BLaER1 treated with 17β-estradiol and CSF1 and Interleukin-3, amounts not matched to agents 10 nM and 100 nM (cell line): ENCODE measurements around the gene GALNT9.
A peak's percentile ranks its signal among the peaks of the same experiment; 100 is the strongest.

Experiments used
- H3K27ac ChIP-seq, 11 experiments: shearing (Covaris generic); formaldehyde crosslinking; 2 replicates each; pipeline ENCODE4 v1.8.1; 2022
- H3K27me3 ChIP-seq, 11 experiments: shearing (Covaris generic); formaldehyde crosslinking; 2 replicates each; pipeline ENCODE4 v1.8.1; 2022
- H3K36me3 ChIP-seq, 11 experiments: shearing (Covaris generic); formaldehyde crosslinking; 2 replicates each; pipeline ENCODE4 v1.8.1; 2022
- H3K4me1 ChIP-seq, 10 experiments: shearing (Covaris generic); formaldehyde crosslinking; 2 replicates each; pipeline ENCODE4 v1.8.1; 2022
- H3K4me2 ChIP-seq, 11 experiments: shearing (Covaris generic); formaldehyde crosslinking; 2 replicates each; pipeline ENCODE4 v1.8.1; 2022
- H3K4me3 ChIP-seq, 10 experiments: shearing (Covaris generic); formaldehyde crosslinking; 2 replicates each; pipeline ENCODE4 v1.8.1; 2022
- H3K9ac ChIP-seq, 11 experiments: shearing (Covaris generic); formaldehyde crosslinking; 2 replicates each; pipeline ENCODE4 v1.8.1; 2022
- H3K9me3 ChIP-seq, 11 experiments: shearing (Covaris generic); formaldehyde crosslinking; replicated peaks in 1 of 11; 2 replicates each; pipeline ENCODE4 v1.8.1; 2022
- H4K20me1 ChIP-seq, 11 experiments: shearing (Covaris generic); formaldehyde crosslinking; 2 replicates each; pipeline ENCODE4 v1.8.1; 2022
- Cebpa-rat ChIP-seq, 11 experiments: shearing (Covaris generic); IDR thresholded peaks; 2 replicates each; pipeline ENCODE4 v1.8.1; 2022

Gene GALNT9

DNA sequence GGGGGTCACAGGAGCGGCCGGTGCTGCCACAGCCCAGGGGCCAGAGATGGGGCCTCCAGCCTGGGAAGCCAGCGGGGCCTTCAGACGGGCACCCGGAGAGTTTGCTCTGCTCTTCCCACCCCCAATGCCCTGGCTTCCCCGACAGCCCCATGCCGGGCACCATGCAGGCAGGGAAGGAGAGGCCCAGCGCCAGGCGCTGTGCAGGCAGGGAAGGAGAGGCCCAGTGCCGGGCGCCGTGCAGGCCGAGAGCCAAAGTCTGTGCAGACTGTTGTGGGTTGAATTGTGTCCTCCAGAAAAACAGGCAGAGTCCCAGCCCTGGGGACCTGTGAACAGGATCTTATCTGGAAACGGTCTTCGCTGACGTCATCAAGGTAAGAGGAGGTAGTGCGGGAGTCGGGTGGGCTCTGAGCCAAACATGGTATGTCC is 34.3 kb downstream of the GALNT9 start:
- peaks cover 0 to 53% (median 35%) of the 10 kb centered on the region in 11 experiments; a peak in 21 of 22 replicates for H3K9me3 ChIP-seq
- no peak overlapping the region for H3K4me3 ChIP-seq
- no peak overlapping the region for H3K9ac ChIP-seq
- H3K4me1 ChIP-seq, result no peaks in the 10 kb centered on the region
- no peak overlapping the region for H3K4me2 ChIP-seq
- H4K20me1 ChIP-seq, result no peaks in the 10 kb centered on the region
- H3K27me3 ChIP-seq, result no peaks in the 10 kb centered on the region
- H3K27ac ChIP-seq, result no peak overlapping the region
- no peaks in the 10 kb centered on the region for H3K36me3 ChIP-seq
- TF ChIP-seq Cebpa-rat (IDR thresholded peaks at IDR 0.05), result no peak

DNA sequence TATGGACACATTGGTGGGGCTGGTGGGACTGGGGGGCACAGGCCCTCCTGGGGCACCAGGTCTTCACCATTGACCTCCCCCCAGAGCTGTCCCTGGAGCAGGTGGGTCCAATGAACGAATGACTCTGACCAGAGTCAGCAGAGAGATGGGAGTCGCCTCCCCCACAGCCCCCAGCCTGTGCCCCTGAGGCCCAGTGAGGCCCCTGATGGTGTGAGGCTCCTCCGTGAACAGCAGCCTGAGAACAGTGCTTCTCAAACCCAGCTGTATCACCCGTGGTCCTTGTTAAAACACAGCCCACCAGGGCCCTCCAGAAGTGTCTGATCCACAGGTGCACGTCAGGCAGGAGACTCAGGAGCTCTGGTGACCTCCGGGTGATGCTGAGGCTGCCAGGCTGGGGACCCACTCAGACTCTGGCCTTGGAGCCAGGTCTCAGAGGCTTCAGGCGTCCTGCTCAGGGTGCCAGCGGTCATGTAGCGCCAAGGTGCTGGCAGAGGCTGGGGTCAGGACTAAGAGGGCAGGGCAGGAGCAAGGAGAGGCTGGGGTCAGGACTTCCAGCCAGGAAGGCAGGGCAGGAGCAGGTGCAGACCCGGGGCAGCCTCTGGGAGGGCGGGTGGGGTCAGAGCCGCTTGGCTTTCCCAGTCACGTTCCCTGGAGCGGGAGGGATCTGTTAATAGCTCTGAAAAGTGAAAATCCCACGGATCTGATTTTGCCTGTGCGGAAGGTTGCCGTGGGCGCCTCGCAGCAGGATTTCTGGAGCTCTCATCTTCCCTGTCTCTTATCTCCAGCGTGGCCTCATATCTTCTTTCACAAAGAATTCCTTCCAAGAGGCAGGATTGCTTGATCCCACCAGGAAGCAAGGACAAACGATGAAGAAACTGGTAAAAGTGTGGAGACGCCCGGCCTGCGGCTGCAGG is 35.0 kb downstream of the GALNT9 start:
- Histone ChIP-seq H3K27ac (no peak overlapping the region), H3K9ac (no peak overlapping the region), H3K4me2 (no peak overlapping the region), H3K36me3 (no peaks in the 10 kb centered on the region), H3K4me3 (no peak overlapping the region), H3K27me3 (no peaks in the 10 kb centered on the region), H4K20me1 (no peaks in the 10 kb centered on the region), H3K9me3 (peaks cover 0 to 53% (median 37%) of the 10 kb centered on the region in 11 experiments; a peak in 21 of 22 replicates), H3K4me1 (peaks cover 0 to 7% (median 5%) of the 10 kb centered on the region in 10 experiments; a peak in 8 of 20 replicates)
- TF ChIP-seq Cebpa-rat (IDR thresholded peaks at IDR 0.05), result no peak

DNA sequence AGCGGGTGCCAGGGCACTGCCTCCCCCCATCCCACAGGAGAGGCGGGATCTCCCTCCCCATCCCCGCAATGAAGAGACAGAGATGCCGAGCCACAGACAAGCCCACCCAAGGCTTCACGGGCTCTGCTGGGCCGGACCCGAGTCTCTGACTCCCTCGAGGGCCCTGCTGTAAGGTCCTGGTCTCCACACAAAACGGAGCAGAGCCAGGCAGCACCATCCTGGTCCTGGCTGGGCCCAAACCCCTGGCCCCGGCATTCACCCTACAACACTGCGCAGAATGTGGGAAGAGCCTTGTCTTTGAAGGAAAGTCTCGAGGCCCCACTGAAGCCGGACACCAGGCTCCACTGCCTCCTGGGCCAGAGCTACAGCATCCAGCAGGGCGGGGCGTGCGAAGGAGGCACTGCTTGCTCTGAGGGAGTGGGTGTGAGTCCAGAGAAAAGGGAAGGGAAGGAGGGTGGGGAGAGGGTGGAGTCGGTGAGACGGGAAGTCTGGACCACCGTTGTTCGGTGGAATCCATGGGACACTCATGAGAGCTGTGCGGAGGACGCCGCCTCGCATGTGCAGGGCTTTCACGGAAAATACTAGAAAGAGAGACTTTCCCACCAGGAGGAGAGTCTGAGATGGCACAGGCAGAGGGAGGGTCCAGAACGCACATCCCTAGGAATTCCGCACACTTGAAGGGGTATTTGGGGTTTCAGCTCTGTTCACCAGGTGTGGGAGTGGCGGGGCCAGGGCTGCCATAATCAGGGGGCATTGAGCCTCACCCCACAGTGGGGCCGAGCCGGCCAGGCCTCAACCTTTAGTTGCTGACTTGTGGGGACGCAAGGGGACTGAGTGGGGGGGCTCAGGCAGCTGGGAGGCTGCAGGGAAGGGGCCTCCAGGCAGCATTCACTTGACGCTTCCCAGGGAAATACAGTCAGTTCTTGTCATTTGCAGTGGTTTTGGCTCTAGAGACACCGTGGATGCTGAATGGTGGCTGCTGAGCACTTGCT is 36.8 kb downstream of the GALNT9 start:
- Histone ChIP-seq H3K9me3 (peaks cover 0 to 39% (median 22%) of the 10 kb centered on the region in 11 experiments; a peak in 21 of 22 replicates), H3K27ac (no peak overlapping the region), H3K4me2 (no peak overlapping the region), H3K36me3 (no peaks in the 10 kb centered on the region), H3K4me3 (no peak overlapping the region), H4K20me1 (no peaks in the 10 kb centered on the region), H3K27me3 (peaks cover under 1 to 5% (median 4%) of the 10 kb centered on the region in 11 experiments; a peak in 9 of 22 replicates), H3K4me1 (peaks cover 0 to 12% (median 8%) of the 10 kb centered on the region in 10 experiments; a peak in 8 of 20 replicates), H3K9ac (no peak overlapping the region)
- TF ChIP-seq Cebpa-rat (IDR thresholded peaks at IDR 0.05), result no peak

DNA sequence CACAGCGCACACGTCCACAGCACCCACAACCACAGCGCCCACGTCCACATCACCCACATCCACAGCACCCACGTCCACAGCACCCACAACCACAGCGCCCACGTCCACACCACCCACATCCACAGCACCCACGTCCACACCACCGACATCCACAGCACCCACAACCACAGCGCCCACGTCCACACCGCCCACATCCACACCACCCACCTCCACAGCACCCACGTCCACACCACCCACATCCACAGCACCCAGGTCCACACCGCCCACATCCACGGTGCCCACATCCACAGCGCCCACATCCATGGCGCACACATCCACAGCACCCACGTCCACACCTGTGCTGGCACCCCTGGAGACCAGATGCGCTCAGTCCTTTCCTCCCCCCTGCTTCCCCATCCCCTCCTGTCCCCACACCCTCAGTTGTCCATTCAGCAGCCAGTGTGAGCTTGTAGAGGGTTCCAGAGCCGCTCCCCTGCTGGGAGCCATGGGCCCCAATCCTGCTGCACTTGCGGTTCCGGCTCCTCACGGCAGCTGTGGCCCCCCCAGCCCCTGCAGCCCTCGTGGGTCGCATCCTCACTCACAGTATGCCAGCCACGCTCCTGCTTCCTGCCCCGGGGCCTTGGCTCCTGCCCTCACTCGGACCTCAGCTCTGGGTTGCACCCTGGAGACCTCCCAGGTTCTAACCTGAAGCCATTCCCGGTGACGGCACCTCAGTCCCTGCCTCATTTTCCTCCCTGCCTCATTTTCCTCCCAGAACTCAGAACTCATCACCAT is 37.8 kb downstream of the GALNT9 start:
- Histone ChIP-seq H3K4me3 (no peak overlapping the region), H3K4me1 (peaks cover 0 to 21% (median 11%) of the 10 kb centered on the region in 10 experiments; a peak in 17 of 20 replicates), H3K9ac (no peak overlapping the region), H3K9me3 (peaks cover 0 to 28% (median 12%) of the 10 kb centered on the region in 11 experiments; a peak in 19 of 22 replicates), H3K27me3 (peaks cover 8 to 16% (median 14%) of the 10 kb centered on the region in 11 experiments; a peak in 19 of 22 replicates), H3K4me2 (no peak overlapping the region), H3K36me3 (no peaks in the 10 kb centered on the region), H4K20me1 (no peaks in the 10 kb centered on the region), H3K27ac (no peak overlapping the region)
- TF ChIP-seq Cebpa-rat (IDR thresholded peaks at IDR 0.05), result no peak

DNA sequence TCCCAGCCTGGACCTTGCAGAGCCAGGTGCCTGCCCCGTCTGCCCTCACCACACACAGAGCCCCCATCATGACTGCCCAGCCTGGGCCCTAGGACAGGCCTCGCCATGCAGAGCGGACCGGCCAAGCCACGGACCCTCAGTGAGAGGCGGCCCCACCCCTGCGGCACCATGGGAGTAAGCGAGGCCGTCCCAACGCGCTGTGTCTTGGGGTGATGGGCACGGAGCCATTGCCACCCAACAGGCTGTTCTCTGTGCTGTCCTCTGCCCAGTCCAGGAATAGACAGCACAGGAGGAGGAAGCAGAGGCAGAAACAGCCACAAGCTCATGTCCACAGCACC is 39.2 kb downstream of the GALNT9 start:
- peaks cover 23 to 30% (median 28%) of the 10 kb centered on the region in 11 experiments for H3K27me3 ChIP-seq
- no peak for TF ChIP-seq Cebpa-rat (IDR thresholded peaks at IDR 0.05)
- H3K4me1 ChIP-seq, result peaks cover 0 to 32% (median 24%) of the 10 kb centered on the region in 10 experiments; a peak in 18 of 20 replicates
- H3K36me3 ChIP-seq, result no peaks in the 10 kb centered on the region
- no peak overlapping the region for H3K27ac ChIP-seq
- no peak overlapping the region for H3K9ac ChIP-seq
- no peak overlapping the region for H3K4me2 ChIP-seq
- peaks cover 0 to 6% (median 0%) of the 10 kb centered on the region in 11 experiments; a peak in 2 of 22 replicates for H4K20me1 ChIP-seq
- H3K9me3 ChIP-seq, result peaks cover 0 to 20% (median 11%) of the 10 kb centered on the region in 11 experiments; a peak in 14 of 22 replicates
- H3K4me3 ChIP-seq, result no peak overlapping the region

DNA sequence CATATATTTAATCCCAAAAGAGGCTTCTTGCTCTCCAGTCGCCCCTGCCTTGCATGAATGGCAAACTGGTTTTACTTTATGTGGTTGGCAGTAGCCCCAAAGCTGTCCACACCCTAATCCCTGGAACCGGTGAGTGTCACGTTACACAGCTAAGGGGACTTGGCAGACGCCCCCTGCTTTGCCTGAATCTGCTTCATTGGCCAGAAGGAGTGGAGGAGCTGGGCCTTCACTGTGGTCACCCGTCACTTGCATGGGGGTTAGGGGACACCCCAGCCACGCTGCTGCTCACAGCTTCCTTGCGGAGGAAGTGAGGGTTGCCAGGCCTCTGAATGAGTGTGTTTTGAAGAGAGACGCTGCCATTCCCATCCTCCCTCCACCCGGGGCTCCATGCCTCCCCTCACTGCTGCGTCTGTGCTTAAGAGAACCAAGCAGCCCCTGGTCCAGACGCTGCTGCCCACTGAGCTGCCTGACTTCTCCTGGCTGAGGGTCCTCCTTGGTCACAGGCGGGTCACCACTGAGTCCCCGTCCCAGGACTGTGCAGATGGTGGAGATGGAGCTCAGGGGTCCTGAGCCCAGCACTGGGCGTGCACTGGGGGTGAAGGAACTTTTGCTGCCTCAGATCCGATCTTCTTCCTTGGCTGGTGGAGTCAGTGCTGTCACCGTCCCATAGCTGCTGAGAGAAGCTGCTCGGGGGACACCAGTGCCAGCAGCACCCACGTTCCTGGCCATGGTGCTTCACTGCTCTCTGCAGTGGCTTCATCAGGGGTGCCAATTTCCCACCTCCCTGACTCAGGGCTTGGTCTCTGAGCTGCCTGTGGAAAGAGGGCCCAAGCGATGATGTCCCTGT is 39.8 kb downstream of the GALNT9 start:
- Histone ChIP-seq H3K27me3 (peaks cover 28 to 36% (median 34%) of the 10 kb centered on the region in 11 experiments), H3K4me1 (peaks cover 0 to 38% (median 28%) of the 10 kb centered on the region in 10 experiments), H3K36me3 (no peaks in the 10 kb centered on the region), H3K9ac (no peak overlapping the region), H3K4me3 (no peak overlapping the region), H3K9me3 (peaks cover 0 to 20% (median 11%) of the 10 kb centered on the region in 11 experiments; a peak in 14 of 22 replicates), H4K20me1 (peaks cover 0 to 12% (median 0%) of the 10 kb centered on the region in 11 experiments; a peak in 2 of 22 replicates), H3K27ac (no peak overlapping the region), H3K4me2 (peak overlapping the region in 6 of 11 experiments; percentile 2 to 38 (median 24); a peak in 8 of 22 replicates)
- no peak for TF ChIP-seq Cebpa-rat (IDR thresholded peaks at IDR 0.05)

DNA sequence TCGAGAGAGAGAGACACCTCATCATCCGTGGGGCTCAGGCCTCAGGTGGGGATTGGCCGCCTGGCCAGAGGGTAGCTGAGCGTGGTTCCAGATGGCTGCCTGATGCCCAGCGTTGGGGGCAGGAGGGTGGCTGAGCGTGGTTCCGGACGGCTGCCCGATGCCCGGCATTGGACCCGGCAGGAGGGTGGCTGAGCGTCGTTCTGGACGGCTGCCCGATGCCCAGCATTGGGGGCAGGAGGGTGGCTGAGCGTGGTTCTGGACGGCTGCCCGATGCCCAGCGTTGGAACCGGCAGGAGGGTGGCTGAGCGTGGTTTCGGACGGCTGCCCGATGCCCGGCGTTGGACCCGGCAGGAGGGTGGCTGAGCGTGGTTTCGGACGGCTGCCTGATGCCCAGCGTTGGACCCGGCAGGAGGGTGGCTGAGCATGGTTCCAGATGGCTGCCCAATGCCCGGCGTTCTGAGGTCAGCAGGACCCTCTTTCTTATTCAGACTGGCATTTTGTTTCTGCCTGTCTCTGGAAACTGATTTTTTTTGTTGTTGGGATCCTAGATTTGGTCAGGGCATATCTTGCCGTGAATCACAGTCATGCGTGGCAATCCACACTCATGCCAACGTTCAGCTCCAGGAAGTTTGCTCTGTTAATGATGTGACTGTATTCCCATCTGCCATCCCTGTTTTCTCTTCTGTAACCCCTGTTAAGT is 40.7 kb downstream of the GALNT9 start:
- TF ChIP-seq Cebpa-rat (IDR thresholded peaks at IDR 0.05), result no peak
- Histone ChIP-seq H3K9ac (no peak overlapping the region), H3K4me1 (peaks cover 5 to 47% (median 37%) of the 10 kb centered on the region in 10 experiments), H3K36me3 (no peaks in the 10 kb centered on the region), H4K20me1 (peaks cover 0 to 15% (median 0%) of the 10 kb centered on the region in 11 experiments; a peak in 2 of 22 replicates), H3K4me3 (no peak overlapping the region), H3K4me2 (peak overlapping the region in 2 of 11 experiments; percentile 20 to 38; a peak in 1 of 22 replicates), H3K27me3 (peaks cover 30 to 40% (median 35%) of the 10 kb centered on the region in 11 experiments), H3K9me3 (peaks cover 0 to 20% (median 11%) of the 10 kb centered on the region in 11 experiments; a peak in 14 of 22 replicates), H3K27ac (no peak overlapping the region)
